ENCODE data around the gene MFNG. TPM values are rescaled to one million over a fixed set of nuclear protein-coding genes. Genes with fewer than 3 reads are reported as not detected.
"Not testable (repeated sequence)": the region's sequence is repeated elsewhere in the genome, so short reads cannot be mapped to it uniquely, and the experiment has no call there.

MFNG gene
- total RNA-seq: 100 to 1,000 TPM; 101 to 106 TPM

- peak within 1 kb of the TSS; percentile 92 for H3K27ac Mint-ChIP-seq
- peak; percentile 87 for DNase-seq
- peaks cover 16% of the 10 kb centered on the region for H3K36me3 Mint-ChIP-seq
- peak within 1 kb of the TSS; percentile 89 for H3K4me3 Mint-ChIP-seq
- POLR2A ChIA-PET: interaction anchor here (0.5 to 3.2 kb wide), 6 partner anchors 10 to 81 kb away, joined by 3 to 13 read pairs (median 3); no protein-coding TSS in a partner anchor
- peaks cover 60% of the 10 kb centered on the region for H3K4me1 Mint-ChIP-seq (ENCODE audit: low read depth)
- CTCF ChIA-PET: interaction anchor here (0.8 to 4.0 kb wide), 11 partner anchors 11 to 287 kb away, joined by 3 to 24 read pairs (median 7); partner anchors contain the start of gene GGA1
- intact Hi-C loops (cut with micrococcal nuclease): no loop called here
- H3K27me3 Mint-ChIP-seq: no peaks in the 10 kb centered on the region
- no peaks in the 10 kb centered on the region for H3K9me3 Mint-ChIP-seq
Measured at GRCh38 chr22:37486224-37486845, at the start of gene MFNG. MFNG (minus strand) TSS chr22:37486384; CDS start chr22:37486177, 207 bp downstream.

GRCh38 chr22:37535159-37535558 lies 49.0 kb upstream of the MFNG start:
- no peak overlapping the region for H3K27ac Mint-ChIP-seq
- no peaks in the 10 kb centered on the region for H3K9me3 Mint-ChIP-seq
- no peak overlapping the region for H3K4me3 Mint-ChIP-seq
- no peak for DNase-seq
- intact Hi-C loops (cut with micrococcal nuclease): no loop called here
- ChIA-PET POLR2A (no interaction called here), CTCF (interaction anchor here (1.5 to 2.7 kb wide), 3 partner anchors 32 to 57 kb away, joined by 3 to 22 read pairs (median 8); no protein-coding TSS in a partner anchor)
- peaks cover 13% of the 10 kb centered on the region for H3K27me3 Mint-ChIP-seq
- H3K4me1 Mint-ChIP-seq (ENCODE audit: low read depth): peaks cover 26% of the 10 kb centered on the region
- no peaks in the 10 kb centered on the region for H3K36me3 Mint-ChIP-seq

GRCh38 chr22:37534445-37534844 lies 48.3 kb upstream of the MFNG start:
- H3K9me3 Mint-ChIP-seq: no peaks in the 10 kb centered on the region
- intact Hi-C loops (cut with micrococcal nuclease): no loop called here
- no peak overlapping the region for H3K27ac Mint-ChIP-seq
- ChIA-PET CTCF (interaction anchor here (2.5 to 2.7 kb wide), 2 partner anchors 32 to 58 kb away, joined by 8 to 22 read pairs; no protein-coding TSS in a partner anchor), POLR2A (interaction anchor here (0.6 kb wide), 1 partner anchor 29 kb away, joined by 3 read pairs; no protein-coding TSS in a partner anchor)
- no peak for DNase-seq
- no peaks in the 10 kb centered on the region for H3K36me3 Mint-ChIP-seq
- H3K4me3 Mint-ChIP-seq: no peak overlapping the region
- peaks cover 30% of the 10 kb centered on the region for H3K4me1 Mint-ChIP-seq (ENCODE audit: low read depth)
- H3K27me3 Mint-ChIP-seq: peaks cover 10% of the 10 kb centered on the region

- Mint-ChIP-seq H3K4me3 (no peak overlapping the region), H3K36me3 (no peaks in the 10 kb centered on the region), H3K9me3 (no peaks in the 10 kb centered on the region), H3K4me1 (ENCODE audit: low read depth) (peaks cover 28% of the 10 kb centered on the region), H3K27ac (no peak overlapping the region), H3K27me3 (peaks cover 7% of the 10 kb centered on the region)
- DNase-seq: no peak
- ChIA-PET CTCF (interaction anchor here (0.6 to 2.7 kb wide), 5 partner anchors 33 to 75 kb away, joined by 3 to 22 read pairs (median 3); partner anchors contain the start of gene GGA1), POLR2A (no interaction called here)
- intact Hi-C loops (cut with micrococcal nuclease): no loop called here
Measured at GRCh38 chr22:37533995-37534394, 47.8 kb upstream of the MFNG start.

GRCh38 chr22:37529652-37530345 lies 43.6 kb upstream of the MFNG start:
- no peak overlapping the region for H3K4me3 Mint-ChIP-seq
- POLR2A ChIA-PET: no interaction called here
- peak; percentile 37 for DNase-seq
- peaks cover 9% of the 10 kb centered on the region for H3K27me3 Mint-ChIP-seq
- no peaks in the 10 kb centered on the region for H3K9me3 Mint-ChIP-seq
- H3K4me1 Mint-ChIP-seq (ENCODE audit: low read depth): peaks cover 26% of the 10 kb centered on the region
- H3K27ac Mint-ChIP-seq: no peak overlapping the region
- intact Hi-C loops (cut with micrococcal nuclease): no loop called here
- H3K36me3 Mint-ChIP-seq: no peaks in the 10 kb centered on the region
- CTCF ChIA-PET: interaction anchor here (1.2 to 2.1 kb wide), 3 partner anchors 37 to 212 kb away, joined by 5 to 11 read pairs (median 5); no protein-coding TSS in a partner anchor

- Mint-ChIP-seq H3K27me3 (peaks cover 15% of the 10 kb centered on the region), H3K4me1 (ENCODE audit: low read depth) (peaks cover 12% of the 10 kb centered on the region)
- DNase-seq; H3K9me3 Mint-ChIP-seq; H3K27ac Mint-ChIP-seq; intact Hi-C loops (cut with micrococcal nuclease); H3K36me3 Mint-ChIP-seq; H3K4me3 Mint-ChIP-seq: not testable (repeated sequence)
- ChIA-PET POLR2A (interaction anchor here (1.3 kb wide), 1 partner anchor 11 kb away, joined by 5 read pairs; no protein-coding TSS in a partner anchor), CTCF (interaction anchor here (1.5 to 1.7 kb wide), 3 partner anchors 11 to 64 kb away, joined by 5 to 10 read pairs (median 8); no protein-coding TSS in a partner anchor)
Measured at GRCh38 chr22:37527952-37528351, 41.8 kb upstream of the MFNG start.

- H3K4me1 Mint-ChIP-seq (ENCODE audit: low read depth): peaks cover 12% of the 10 kb centered on the region
- H3K4me3 Mint-ChIP-seq; intact Hi-C loops (cut with micrococcal nuclease); H3K27ac Mint-ChIP-seq; DNase-seq; H3K9me3 Mint-ChIP-seq; H3K36me3 Mint-ChIP-seq: not testable (repeated sequence)
- POLR2A ChIA-PET: interaction anchor here (1.3 kb wide), 1 partner anchor 12 kb away, joined by 5 read pairs; no protein-coding TSS in a partner anchor
- H3K27me3 Mint-ChIP-seq: peaks cover 21% of the 10 kb centered on the region
- CTCF ChIA-PET: interaction anchor here (1.2 to 1.7 kb wide), 4 partner anchors 12 to 65 kb away, joined by 3 to 10 read pairs (median 6); no protein-coding TSS in a partner anchor
Measured at GRCh38 chr22:37527081-37527752, 41.0 kb upstream of the MFNG start.

GRCh38 chr22:37526376-37526775 lies 40.2 kb upstream of the MFNG start:
- POLR2A ChIA-PET: no interaction called here
- Mint-ChIP-seq H3K4me1 (ENCODE audit: low read depth) (peaks cover 12% of the 10 kb centered on the region), H3K9me3 (no peaks in the 10 kb centered on the region), H3K36me3 (no peaks in the 10 kb centered on the region), H3K4me3 (no peak overlapping the region), H3K27me3 (peaks cover 22% of the 10 kb centered on the region), H3K27ac (no peak overlapping the region)
- CTCF ChIA-PET: interaction anchor here (1.2 to 1.5 kb wide), 2 partner anchors 36 to 66 kb away, joined by 3 to 8 read pairs; no protein-coding TSS in a partner anchor
- DNase-seq: no peak
- intact Hi-C loops (cut with micrococcal nuclease): no loop called here

GRCh38 chr22:37525746-37526350 lies 39.7 kb upstream of the MFNG start:
- POLR2A ChIA-PET: no interaction called here
- H3K36me3 Mint-ChIP-seq: no peaks in the 10 kb centered on the region

GRCh38 chr22:37525073-37525745 lies 39.0 kb upstream of the MFNG start:
- Mint-ChIP-seq H3K9me3 (no peaks in the 10 kb centered on the region), H3K4me1 (ENCODE audit: low read depth) (peaks cover 12% of the 10 kb centered on the region), H3K27me3 (peaks cover 29% of the 10 kb centered on the region), H3K27ac (no peak overlapping the region), H3K4me3 (no peak overlapping the region), H3K36me3 (no peaks in the 10 kb centered on the region)
- peak; percentile 49 for DNase-seq
- intact Hi-C loops (cut with micrococcal nuclease): no loop called here
- ChIA-PET POLR2A (no interaction called here), CTCF (no interaction called here)

More at GRCh38 chr22:37525746-37526350, 39.7 kb upstream of the MFNG start:
- no peak for DNase-seq
- intact Hi-C loops (cut with micrococcal nuclease): no loop called here
- Mint-ChIP-seq H3K27ac (no peak overlapping the region), H3K4me1 (ENCODE audit: low read depth) (peaks cover 12% of the 10 kb centered on the region), H3K9me3 (no peaks in the 10 kb centered on the region), H3K27me3 (peaks cover 25% of the 10 kb centered on the region), H3K4me3 (no peak overlapping the region)
- CTCF ChIA-PET: no interaction called here

GRCh38 chr22:37522482-37522881 lies 36.3 kb upstream of the MFNG start:
- POLR2A ChIA-PET: interaction anchor here (0.6 kb wide), 1 partner anchor 43 kb away, joined by 3 read pairs; no protein-coding TSS in a partner anchor
- no peak for DNase-seq

More at GRCh38 chr22:37522482-37522881, 36.3 kb upstream of the MFNG start:
- Mint-ChIP-seq H3K27me3 (peaks cover 39% of the 10 kb centered on the region), H3K4me3 (no peak overlapping the region), H3K9me3 (no peaks in the 10 kb centered on the region), H3K36me3 (no peaks in the 10 kb centered on the region), H3K27ac (no peak overlapping the region), H3K4me1 (ENCODE audit: low read depth) (peaks cover 12% of the 10 kb centered on the region)
- intact Hi-C loops (cut with micrococcal nuclease): no loop called here
- CTCF ChIA-PET: interaction anchor here (1.1 to 2.1 kb wide), 2 partner anchors 16 to 45 kb away, joined by 3 to 8 read pairs; no protein-coding TSS in a partner anchor
